A673 (cell line): ENCODE measurements around the gene BCAS1.

Experiments used
- EZH2 ChIP-seq: fragments of 200-600 bp; sonication (generic); IDR thresholded peaks from 2 replicates; pipeline ENCODE4 v1.6.1; 2017; ENCODE audit warnings: borderline replicate concordance, low read depth, mild to moderate bottlenecking, mixed read lengths, antibody characterized with exemption, low read length; ENCODE audit not compliant: poor library complexity, severe bottlenecking
- TF ChIP-seq, protein P1 (sequence below): fragments of 300-800, 200-600 bp; sonication (generic); conservative IDR thresholded peaks from 2 replicates; pipeline ENCODE4 v1.5.1; 2017; ENCODE audit warnings: low read depth, mild to moderate bottlenecking, antibody characterized with exemption, low read length, moderate library complexity, mixed read lengths

DNA sequence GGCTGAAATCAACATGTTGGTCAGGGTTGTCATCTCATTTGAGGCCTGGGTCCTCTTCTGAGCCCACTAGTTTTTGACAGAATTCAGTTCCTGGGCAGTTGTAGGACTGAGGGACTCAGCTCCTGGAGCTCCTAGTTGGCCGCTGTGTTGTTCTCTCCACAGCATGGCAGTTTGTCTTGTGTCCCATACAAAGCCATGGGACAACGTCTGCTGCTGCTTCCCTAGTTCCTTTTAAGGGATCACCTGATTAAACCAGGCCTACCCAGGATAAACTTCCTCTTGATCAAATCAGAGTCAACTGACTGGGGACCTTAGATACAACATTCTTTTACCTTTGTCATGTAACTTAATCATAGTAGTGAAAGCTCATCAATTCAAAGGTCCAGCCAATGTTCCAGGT lies 141.0 kb downstream of the BCAS1 start:
- TF ChIP-seq, protein P1, sequence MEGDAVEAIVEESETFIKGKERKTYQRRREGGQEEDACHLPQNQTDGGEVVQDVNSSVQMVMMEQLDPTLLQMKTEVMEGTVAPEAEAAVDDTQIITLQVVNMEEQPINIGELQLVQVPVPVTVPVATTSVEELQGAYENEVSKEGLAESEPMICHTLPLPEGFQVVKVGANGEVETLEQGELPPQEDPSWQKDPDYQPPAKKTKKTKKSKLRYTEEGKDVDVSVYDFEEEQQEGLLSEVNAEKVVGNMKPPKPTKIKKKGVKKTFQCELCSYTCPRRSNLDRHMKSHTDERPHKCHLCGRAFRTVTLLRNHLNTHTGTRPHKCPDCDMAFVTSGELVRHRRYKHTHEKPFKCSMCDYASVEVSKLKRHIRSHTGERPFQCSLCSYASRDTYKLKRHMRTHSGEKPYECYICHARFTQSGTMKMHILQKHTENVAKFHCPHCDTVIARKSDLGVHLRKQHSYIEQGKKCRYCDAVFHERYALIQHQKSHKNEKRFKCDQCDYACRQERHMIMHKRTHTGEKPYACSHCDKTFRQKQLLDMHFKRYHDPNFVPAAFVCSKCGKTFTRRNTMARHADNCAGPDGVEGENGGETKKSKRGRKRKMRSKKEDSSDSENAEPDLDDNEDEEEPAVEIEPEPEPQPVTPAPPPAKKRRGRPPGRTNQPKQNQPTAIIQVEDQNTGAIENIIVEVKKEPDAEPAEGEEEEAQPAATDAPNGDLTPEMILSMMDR: no peak
- no peak for TF ChIP-seq EZH2
